Tibial artery (tissue), 4 donors: ENCODE measurements around the gene TNRC6C.

Experiments
- DNase-seq, 2 donors: peaks; one replicate each; pipeline ENCODE4 v3.0.0-alpha.2; 2019
- H3K27ac ChIP-seq, 2 donors: fragments of 200-600 bp; sonication (generic) in 1 of 2; 1 replicate in 1 of 2; 2 replicates in 1 of 2; pipeline ENCODE4 v1.5.1; 2018 to 2019; ENCODE audit warnings: mild to moderate bottlenecking in 1 of 2
- H3K27me3 ChIP-seq, 2 donors: fragments of 200-600 bp; sonication (generic) in 1 of 2; one replicate each; pipeline versions ENCODE4 v1.5.1 to v1.6.0; 2016 to 2019
- H3K36me3 ChIP-seq, 3 donors: fragments of 200-600 bp; sonication (generic) in 2 of 3; one replicate each; pipeline ENCODE4 v1.5.1; 2016 to 2019; ENCODE audit warnings: mild to moderate bottlenecking in 2 of 3
- H3K4me1 ChIP-seq, 4 donors: fragments of 200-600 bp; sonication (generic) in 2 of 4; 1 replicate in 3 of 4; 2 replicates in 1 of 4; pipeline ENCODE4 v1.5.1; 2016 to 2019
- H3K4me3 ChIP-seq, 2 donors: fragments of 200-600 bp; sonication (generic) in 1 of 2; 1 replicate in 1 of 2; 2 replicates in 1 of 2; pipeline ENCODE4 v1.5.1; 2018 to 2019; ENCODE audit warnings: mild to moderate bottlenecking in 2 of 2
- H3K9me3 ChIP-seq, 3 donors: fragments of 200-600 bp; sonication (generic) in 1 of 3; one replicate each; pipeline ENCODE4 v1.5.1; 2016 to 2019
- CTCF ChIP-seq, 2 experiments: fragments of 200-600 bp in 1 of 2; fragments of 450-650 bp in 1 of 2; IDR thresholded peaks; one replicate each; pipeline ENCODE4 v1.5.1; 2017 to 2019; ENCODE audit warnings: antibody characterized with exemption in 2 of 2, mild to moderate bottlenecking in 1 of 2, moderate library complexity in 1 of 2
- intact Hi-C: fragments of 100-400 bp; cut with DNase I; formaldehyde crosslinking; loops from one replicate; pipeline ENCODE4 v1.15.0; 2023; ENCODE audit warnings: low total_unique reads

TNRC6C gene

GRCh38 chr17:78019367-78019975 is 61.0 kb downstream of the TNRC6C start:
- H3K27me3 ChIP-seq: no peaks in the 10 kb centered on the region
- no peaks in the 10 kb centered on the region for H3K9me3 ChIP-seq
- no peak overlapping the region for H3K4me3 ChIP-seq
- intact Hi-C loops: loop anchor here (10.0 kb wide), 1 partner anchor 275 kb away; no protein-coding TSS in a partner anchor
- TF ChIP-seq CTCF (IDR thresholded peaks at IDR 0.05): peak; percentile 57 to 61
- peaks cover 0 to 10% (median 3%) of the 10 kb centered on the region in 3 donors for H3K36me3 ChIP-seq
- DNase-seq: no peak
- peaks cover 0 to 5% (median 0%) of the 10 kb centered on the region in 4 donors for H3K4me1 ChIP-seq
- no peak overlapping the region for H3K27ac ChIP-seq

- intact Hi-C loops: loop anchor here (10.0 kb wide), 1 partner anchor 275 kb away; no protein-coding TSS in a partner anchor
- no peak overlapping the region for H3K4me3 ChIP-seq
- peaks cover 0 to 5% (median 0%) of the 10 kb centered on the region in 4 donors for H3K4me1 ChIP-seq
- H3K9me3 ChIP-seq: no peaks in the 10 kb centered on the region
- H3K27ac ChIP-seq: no peak overlapping the region
- DNase-seq: no peak
- H3K27me3 ChIP-seq: no peaks in the 10 kb centered on the region
- TF ChIP-seq CTCF (IDR thresholded peaks at IDR 0.05): no peak
- peaks cover 0 to 14% (median 3%) of the 10 kb centered on the region in 3 donors for H3K36me3 ChIP-seq
These were observed 61.6 kb downstream of the TNRC6C start for GRCh38 chr17:78019976-78020716.

GRCh38 chr17:78020717-78021108 is 62.2 kb downstream of the TNRC6C start:
- peaks cover 0 to 14% (median 3%) of the 10 kb centered on the region in 3 donors for H3K36me3 ChIP-seq
- H3K27ac ChIP-seq: no peak overlapping the region
- intact Hi-C loops: no loop called here
- no peak for DNase-seq
- H3K4me1 ChIP-seq: peaks cover 0 to 5% (median 0%) of the 10 kb centered on the region in 4 donors
- no peaks in the 10 kb centered on the region for H3K9me3 ChIP-seq
- no peak for TF ChIP-seq CTCF (IDR thresholded peaks at IDR 0.05)
- H3K4me3 ChIP-seq: no peak overlapping the region
- no peaks in the 10 kb centered on the region for H3K27me3 ChIP-seq

- no peak for DNase-seq
- H3K4me1 ChIP-seq: peaks cover 0 to 5% (median 2%) of the 10 kb centered on the region in 4 donors
- no peak for TF ChIP-seq CTCF (IDR thresholded peaks at IDR 0.05)
- no peak overlapping the region for H3K4me3 ChIP-seq
- intact Hi-C loops: no loop called here
- no peaks in the 10 kb centered on the region for H3K9me3 ChIP-seq
- H3K27ac ChIP-seq: no peak overlapping the region
- peaks cover 0 to 5% (median 0%) of the 10 kb centered on the region in 3 donors for H3K36me3 ChIP-seq
- no peaks in the 10 kb centered on the region for H3K27me3 ChIP-seq
These were observed 63.9 kb downstream of the TNRC6C start for GRCh38 chr17:78022425-78022824.

- no peak for TF ChIP-seq CTCF (IDR thresholded peaks at IDR 0.05)
- H3K36me3 ChIP-seq: peaks cover 0 to 5% (median 0%) of the 10 kb centered on the region in 3 donors
- no peaks in the 10 kb centered on the region for H3K27me3 ChIP-seq
- no peaks in the 10 kb centered on the region for H3K9me3 ChIP-seq
- intact Hi-C loops: no loop called here
- no peak for DNase-seq
- H3K4me3 ChIP-seq: no peak overlapping the region
- no peak overlapping the region for H3K27ac ChIP-seq
- peaks cover 0 to 5% (median 2%) of the 10 kb centered on the region in 4 donors for H3K4me1 ChIP-seq
These were observed 64.5 kb downstream of the TNRC6C start for GRCh38 chr17:78023042-78023441.
